Activated CD4-positive, alpha-beta memory T cell treated with anti-CD3 and anti-CD28 coated beads, Interleukin-2, amount 10 ng/mL, durations not matched to agents 7 days and 5 days (primary cell): ENCODE measurements around the gene TOR1AIP1. TPM values are rescaled to one million over a fixed set of nuclear protein-coding genes. Genes with fewer than 3 reads are reported as not detected.
A peak's percentile ranks its signal among the peaks of the same experiment; 100 is the strongest.
"Not testable (repeated sequence)": the region's sequence is repeated elsewhere in the genome, so short reads cannot be mapped to it uniquely, and the experiment has no call there.

Source experiments
- CTCF ChIA-PET: fragments of 350-600 bp; sonication (Branson Sonifier 250); formaldehyde crosslinking; loops from one replicate; lab custom pipeline; 2021; ENCODE audit warnings: antibody characterized with exemption, inconsistent platforms; lab: Charles Lee
- POLR2A ChIA-PET: fragments of 350-600 bp; sonication (Branson Sonifier 250); formaldehyde crosslinking; loops from one replicate; lab custom pipeline; 2021; ENCODE audit warnings: antibody characterized with exemption; lab: Charles Lee
- DNase-seq: peaks from one replicate; pipeline ENCODE4 v3.0.0-alpha.2; 2020
- H3K27ac Mint-ChIP-seq: one replicate; pipeline ENCODE4 v1.8.0; 2021; ENCODE audit warnings: mild to moderate bottlenecking, mixed read lengths
- H3K27me3 Mint-ChIP-seq: one replicate; pipeline ENCODE4 v1.8.0; 2021; ENCODE audit warnings: mixed read lengths
- H3K36me3 Mint-ChIP-seq: one replicate; pipeline ENCODE4 v1.8.0; 2021; ENCODE audit warnings: low read depth, mixed read lengths
- H3K4me1 Mint-ChIP-seq: one replicate; pipeline ENCODE4 v1.8.0; 2021; ENCODE audit warnings: mixed read lengths
- H3K4me3 Mint-ChIP-seq: one replicate; pipeline ENCODE4 v1.8.0; 2021; ENCODE audit warnings: mild to moderate bottlenecking, mixed read lengths
- H3K9me3 Mint-ChIP-seq: one replicate; pipeline ENCODE4 v1.8.0; 2021; ENCODE audit warnings: mixed read lengths
- total RNA-seq, 2 experiments: library from RNA; stranded (reverse); gene quantifications; one replicate each; pipeline ENCODE4 v1.2.3, GENCODE V29; 2021

Gene TOR1AIP1
- total RNA-seq, 2 experiments from 2014 or later = 84.8 to 88.5 TPM

GRCh38 chr1:179951383-179952144 lies 69.5 kb downstream of the TOR1AIP1 start:
- Mint-ChIP-seq H3K4me3 (no peak overlapping the region), H3K9me3 (no peaks in the 10 kb centered on the region), H3K27ac (no peak overlapping the region), H3K4me1 (peaks cover 31% of the 10 kb centered on the region), H3K27me3 (no peaks in the 10 kb centered on the region), H3K36me3 (no peaks in the 10 kb centered on the region)
- ChIA-PET CTCF (no interaction called here), POLR2A (interaction anchor here (1.5 to 5.0 kb wide), 3 partner anchors 33 to 74 kb away, joined by 4 to 90 read pairs (median 5); partner anchors contain the start of genes TOR1AIP1 and TOR1AIP2)
- DNase-seq = no peak

- H3K4me3 Mint-ChIP-seq = no peak overlapping the region
- no peaks in the 10 kb centered on the region for H3K27me3 Mint-ChIP-seq
- no peaks in the 10 kb centered on the region for H3K9me3 Mint-ChIP-seq
- H3K36me3 Mint-ChIP-seq = no peaks in the 10 kb centered on the region
- H3K27ac Mint-ChIP-seq = peak overlapping the region; percentile 99
- POLR2A ChIA-PET = interaction anchor here (1.5 to 5.0 kb wide), 3 partner anchors 34 to 75 kb away, joined by 4 to 90 read pairs (median 5); partner anchors contain the start of genes TOR1AIP1 and TOR1AIP2
- CTCF ChIA-PET = no interaction called here
- DNase-seq = no peak
- peaks cover 35% of the 10 kb centered on the region for H3K4me1 Mint-ChIP-seq
Measured at GRCh38 chr1:179952186-179952585, 70.1 kb downstream of the TOR1AIP1 start.

GRCh38 chr1:179953974-179954492 lies 71.9 kb downstream of the TOR1AIP1 start:
- POLR2A ChIA-PET = interaction anchor here (0.7 to 5.0 kb wide), 13 partner anchors 12 to 201 kb away, joined by 3 to 90 read pairs (median 4); partner anchors contain the start of genes QSOX1, TOR1AIP1 and TOR1AIP2
- H3K9me3 Mint-ChIP-seq = no peaks in the 10 kb centered on the region

GRCh38 chr1:179954493-179955286 lies 72.6 kb downstream of the TOR1AIP1 start, which contains the start of gene CEP350:
CEP350 (plus strand) TSS chr1:179954810; CDS start chr1:179986182, 31,372 bp downstream.
- H3K4me1 Mint-ChIP-seq = peaks cover 39% of the 10 kb centered on the region
- peak; percentile 98 for DNase-seq
- ChIA-PET CTCF (interaction anchor here (0.8 to 2.2 kb wide), 8 partner anchors 10 to 200 kb away, joined by 3 to 9 read pairs (median 4); partner anchors contain the start of gene QSOX1), POLR2A (interaction anchor here (0.7 to 5.0 kb wide), 16 partner anchors 10 to 548 kb away, joined by 3 to 90 read pairs (median 4); partner anchors contain the start of genes ACBD6, QSOX1, TOR1AIP1 and TOR1AIP2)
- H3K9me3 Mint-ChIP-seq = no peaks in the 10 kb centered on the region
- H3K4me3 Mint-ChIP-seq = peak within 1 kb of the TSS; percentile 86
- peak within 1 kb of the TSS; percentile 99 for H3K27ac Mint-ChIP-seq
- no peaks in the 10 kb centered on the region for H3K36me3 Mint-ChIP-seq
- no peaks in the 10 kb centered on the region for H3K27me3 Mint-ChIP-seq

More at GRCh38 chr1:179953974-179954492, 71.9 kb downstream of the TOR1AIP1 start:
- H3K4me1 Mint-ChIP-seq = peaks cover 39% of the 10 kb centered on the region
- no peaks in the 10 kb centered on the region for H3K27me3 Mint-ChIP-seq
- H3K27ac Mint-ChIP-seq = peak overlapping the region; percentile 99
- peak; percentile 52 for DNase-seq
- CTCF ChIA-PET = interaction anchor here (0.8 to 2.2 kb wide), 8 partner anchors 10 to 200 kb away, joined by 3 to 9 read pairs (median 4); partner anchors contain the start of gene QSOX1
- H3K36me3 Mint-ChIP-seq = no peaks in the 10 kb centered on the region
- H3K4me3 Mint-ChIP-seq = peak overlapping the region; percentile 86

GRCh38 chr1:179955287-179955680 lies 73.2 kb downstream of the TOR1AIP1 start:
- H3K36me3 Mint-ChIP-seq = no peaks in the 10 kb centered on the region
- H3K4me3 Mint-ChIP-seq = peak overlapping the region; percentile 86
- ChIA-PET POLR2A (interaction anchor here (1.0 to 5.0 kb wide), 7 partner anchors 10 to 547 kb away, joined by 3 to 90 read pairs (median 3); partner anchors contain the start of genes ACBD6, QSOX1 and TOR1AIP1), CTCF (interaction anchor here (0.6 to 1.7 kb wide), 4 partner anchors 11 to 75 kb away, joined by 3 to 5 read pairs (median 4); no protein-coding TSS in a partner anchor)
- no peaks in the 10 kb centered on the region for H3K27me3 Mint-ChIP-seq
- peaks cover 41% of the 10 kb centered on the region for H3K4me1 Mint-ChIP-seq
- H3K27ac Mint-ChIP-seq = peak overlapping the region; percentile 77
- no peak for DNase-seq
- H3K9me3 Mint-ChIP-seq = no peaks in the 10 kb centered on the region

- Mint-ChIP-seq H3K27me3 (no peaks in the 10 kb centered on the region), H3K9me3 (no peaks in the 10 kb centered on the region), H3K4me3 (peak overlapping the region; percentile 86), H3K27ac (peak overlapping the region; percentile 77), H3K4me1 (peaks cover 42% of the 10 kb centered on the region), H3K36me3 (no peaks in the 10 kb centered on the region)
- DNase-seq = no peak
- CTCF ChIA-PET = interaction anchor here (0.6 kb wide), 1 partner anchor 49 kb away, joined by 3 read pairs; no protein-coding TSS in a partner anchor
- POLR2A ChIA-PET = interaction anchor here (1.0 to 5.0 kb wide), 4 partner anchors 11 to 547 kb away, joined by 3 to 90 read pairs (median 4); partner anchors contain the start of genes ACBD6 and TOR1AIP1
Measured at GRCh38 chr1:179955731-179956130, 73.6 kb downstream of the TOR1AIP1 start.

- no peak overlapping the region for H3K4me3 Mint-ChIP-seq
- ChIA-PET POLR2A (no interaction called here), CTCF (no interaction called here)
- H3K27me3 Mint-ChIP-seq = no peaks in the 10 kb centered on the region
- no peaks in the 10 kb centered on the region for H3K9me3 Mint-ChIP-seq
- H3K36me3 Mint-ChIP-seq = peaks cover 19% of the 10 kb centered on the region
- no peak overlapping the region for H3K27ac Mint-ChIP-seq
- DNase-seq = no peak
- H3K4me1 Mint-ChIP-seq = peaks cover 35% of the 10 kb centered on the region
Measured at GRCh38 chr1:179958359-179958758, 76.3 kb downstream of the TOR1AIP1 start.

GRCh38 chr1:179962168-179962567 lies 80.1 kb downstream of the TOR1AIP1 start:
- H3K4me3 Mint-ChIP-seq, H3K27ac Mint-ChIP-seq, CTCF ChIA-PET, POLR2A ChIA-PET, DNase-seq, H3K9me3 Mint-ChIP-seq, H3K27me3 Mint-ChIP-seq: not testable (repeated sequence)
- Mint-ChIP-seq H3K4me1 (peaks cover 31% of the 10 kb centered on the region), H3K36me3 (peaks cover 43% of the 10 kb centered on the region)

GRCh38 chr1:179966551-179966950 lies 84.5 kb downstream of the TOR1AIP1 start:
- H3K36me3 Mint-ChIP-seq = peaks cover 60% of the 10 kb centered on the region
- H3K27ac Mint-ChIP-seq = no peak overlapping the region
- H3K9me3 Mint-ChIP-seq = peaks cover 7% of the 10 kb centered on the region
- H3K27me3 Mint-ChIP-seq = no peaks in the 10 kb centered on the region
- ChIA-PET CTCF (interaction anchor here (0.9 to 1.4 kb wide), 2 partner anchors 152 to 260 kb away, joined by 3 to 4 read pairs; no protein-coding TSS in a partner anchor), POLR2A (interaction anchor here (1.1 to 1.5 kb wide), 2 partner anchors 13 to 84 kb away, joined by 4 to 6 read pairs; partner anchors contain the start of gene TOR1AIP1)
- peaks cover 34% of the 10 kb centered on the region for H3K4me1 Mint-ChIP-seq
- H3K4me3 Mint-ChIP-seq = no peak overlapping the region
- no peak for DNase-seq

GRCh38 chr1:179968284-179968993 lies 86.4 kb downstream of the TOR1AIP1 start:
- peaks cover 56% of the 10 kb centered on the region for H3K36me3 Mint-ChIP-seq
- CTCF ChIA-PET = no interaction called here
- no peak overlapping the region for H3K4me3 Mint-ChIP-seq
- peaks cover 32% of the 10 kb centered on the region for H3K4me1 Mint-ChIP-seq
- no peak overlapping the region for H3K27ac Mint-ChIP-seq
- peaks cover 9% of the 10 kb centered on the region for H3K9me3 Mint-ChIP-seq
- POLR2A ChIA-PET = no interaction called here
- no peak for DNase-seq
- H3K27me3 Mint-ChIP-seq = no peaks in the 10 kb centered on the region

GRCh38 chr1:179968994-179969919 lies 87.2 kb downstream of the TOR1AIP1 start:
- ChIA-PET CTCF (no interaction called here), POLR2A (no interaction called here)
- H3K27ac Mint-ChIP-seq = no peak overlapping the region
- peaks cover 9% of the 10 kb centered on the region for H3K9me3 Mint-ChIP-seq
- DNase-seq = no peak
- H3K36me3 Mint-ChIP-seq = peaks cover 51% of the 10 kb centered on the region
- H3K4me1 Mint-ChIP-seq = peaks cover 23% of the 10 kb centered on the region
- H3K4me3 Mint-ChIP-seq = no peak overlapping the region
- H3K27me3 Mint-ChIP-seq = no peaks in the 10 kb centered on the region
